HG02938 (cell line): Measurements from ENCODE around the gene ESCO1.
"Not testable (repeated sequence)": the region's sequence is repeated elsewhere in the genome, so short reads cannot be mapped to it uniquely, and the experiment has no call there.

Experiments used
- ATAC-seq: cut with Tn5 transposase; IDR thresholded peaks from one replicate; pipeline ENCODE4 v1.9.1; 2021; ENCODE audit warnings: mild to moderate bottlenecking, moderate library complexity; ENCODE audit not compliant: unreplicated experiment

Gene ESCO1

GRCh38 chr18:21600526-21601410 lies at the start of gene ESCO1:
Gene ESCO1, minus strand, starts transcription at chr18:21600704. Its CDS starts 25,861 bp downstream, at chr18:21574843.
- peak; percentile 88 for ATAC-seq

- ATAC-seq, result not testable (repeated sequence)
Measured at GRCh38 chr18:21640375-21640774, 39.9 kb upstream of the ESCO1 start.

- ATAC-seq, result no peak
Measured at GRCh38 chr18:21638822-21639221, 38.3 kb upstream of the ESCO1 start.

- ATAC-seq, result no peak
Measured at GRCh38 chr18:21636769-21637168, 36.3 kb upstream of the ESCO1 start.

- ATAC-seq, result no peak
Measured at GRCh38 chr18:21634588-21635199, 34.2 kb upstream of the ESCO1 start.

GRCh38 chr18:21632393-21632792 lies 31.9 kb upstream of the ESCO1 start:
- no peak for ATAC-seq

GRCh38 chr18:21629089-21629832 lies 28.8 kb upstream of the ESCO1 start:
- ATAC-seq, result peak; percentile 89

- ATAC-seq, result not testable (repeated sequence)
Measured at GRCh38 chr18:21621640-21622039, 21.1 kb upstream of the ESCO1 start.

GRCh38 chr18:21612125-21613039 lies 11.9 kb upstream of the ESCO1 start, which contains the start of gene SNRPD1:
Gene SNRPD1, plus strand, starts transcription at chr18:21612314. Its CDS starts 116 bp downstream, at chr18:21612430.
- peak; percentile 94 for ATAC-seq

GRCh38 chr18:21611401-21612124 lies 11.1 kb upstream of the ESCO1 start:
- peak; percentile 14 for ATAC-seq

- ATAC-seq, result no peak
Measured at GRCh38 chr18:21605213-21605612, 4.7 kb upstream of the ESCO1 start.

- ATAC-seq, result no peak
Measured at GRCh38 chr18:21604671-21605070, 4.2 kb upstream of the ESCO1 start.

- no peak for ATAC-seq
Measured at GRCh38 chr18:21602299-21602587, 1.7 kb upstream of the ESCO1 start.

GRCh38 chr18:21599585-21600525 lies 649 bp downstream of the ESCO1 start:
- peak; percentile 38 for ATAC-seq

- ATAC-seq, result no peak
Measured at GRCh38 chr18:21598726-21599584, 1.5 kb downstream of the ESCO1 start.

- ATAC-seq, result no peak
Measured at GRCh38 chr18:21597620-21598019, 2.9 kb downstream of the ESCO1 start.

- ATAC-seq, result no peak
Measured at GRCh38 chr18:21593540-21594257, 6.8 kb downstream of the ESCO1 start.
